PFSK-1 (cell line): ENCODE measurements around the gene GPC6.

ENCODE experiments used
- POLR2AphosphoS5 ChIP-seq: IDR thresholded peaks from 2 replicates; pipeline ENCODE4 v1.6.1; 2012; ENCODE audit warnings: low read depth, mild to moderate bottlenecking, control low read depth, low read length, moderate library complexity
- SIN3A ChIP-seq: IDR thresholded peaks from 2 replicates; pipeline ENCODE4 v1.6.1; 2012; ENCODE audit warnings: mild to moderate bottlenecking, low read length, moderate library complexity, borderline replicate concordance; ENCODE audit not compliant: insufficient read depth
- TAF1 ChIP-seq: IDR thresholded peaks from 2 replicates; pipeline ENCODE4 v1.6.1; 2012; ENCODE audit warnings: low read length, control low read depth, borderline replicate concordance; ENCODE audit not compliant: insufficient read depth

DNA sequence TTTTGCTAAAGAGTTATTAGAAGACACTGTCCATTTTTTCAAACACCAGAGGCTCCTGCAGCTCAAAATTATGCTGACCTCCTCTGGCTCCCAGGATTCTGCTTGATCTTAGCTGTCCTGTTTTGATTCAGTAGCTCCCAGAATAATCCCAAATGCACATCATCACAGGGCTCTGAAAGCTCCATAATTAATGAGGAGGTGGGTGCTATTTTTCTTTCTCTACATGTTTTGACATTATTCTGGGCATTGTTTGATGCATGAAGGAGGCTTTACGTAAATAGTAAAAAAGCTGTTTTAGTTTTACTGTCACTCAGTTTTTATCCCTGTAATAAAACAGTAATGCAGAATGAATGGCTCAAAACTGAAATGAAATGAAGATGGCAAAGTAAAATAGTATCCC lies 757.4 kb downstream of the GPC6 start:
- no peak for TF ChIP-seq SIN3A
- no peak for TF ChIP-seq POLR2AphosphoS5
- TF ChIP-seq TAF1, result no peak
